ENCODE data around the gene NTN1. TPM values are rescaled to one million over a fixed set of nuclear protein-coding genes. Genes with fewer than 3 reads are reported as not detected.
A peak's percentile ranks its signal among the peaks of the same experiment; 100 is the strongest.

Gene NTN1
- total and polyA plus RNA-seq, 3 experiments from 2014 or later, result 0.24 to 0.33 TPM; not detected in 1

- H3K36me3 Mint-ChIP-seq, result peaks cover 0 to 19% (median 2%) of the 10 kb centered on the region in 3 donors
- Histone ChIP-seq H3K36me3 (ENCODE audit: insufficient read depth, low read length) (no peaks in the 10 kb centered on the region), H3K4me1 (ENCODE audit: insufficient read depth, low read length) (no peaks in the 10 kb centered on the region), H3K9me3 (ENCODE audit: low read length) (peaks cover 3% of the 10 kb centered on the region), H3K4me3 (ENCODE audit: low read length) (no peak overlapping the region), H3K27ac (ENCODE audit: low read depth, low read length) (no peak overlapping the region), H3K27me3 (ENCODE audit: insufficient read depth, low read length, poor library complexity, severe bottlenecking) (no peaks in the 10 kb centered on the region)
- H3K4me1 Mint-ChIP-seq, result no peaks in the 10 kb centered on the region
- peak overlapping the region in 1 of 8 donors; percentile 42 for H3K27ac Mint-ChIP-seq
- peaks cover 4 to 5% of the 10 kb centered on the region in 2 donors for H3K27me3 Mint-ChIP-seq
- peaks cover 15 to 26% (median 22%) of the 10 kb centered on the region in 5 donors for H3K9me3 Mint-ChIP-seq
- POLR2A ChIA-PET, result no interaction called here
- H3K4me3 Mint-ChIP-seq, result no peak overlapping the region
- no peak for DNase-seq
- CTCF ChIA-PET, result no interaction called here
Observed at GRCh38 chr17:9215465-9215864, 194.2 kb downstream of the NTN1 start.

DNA sequence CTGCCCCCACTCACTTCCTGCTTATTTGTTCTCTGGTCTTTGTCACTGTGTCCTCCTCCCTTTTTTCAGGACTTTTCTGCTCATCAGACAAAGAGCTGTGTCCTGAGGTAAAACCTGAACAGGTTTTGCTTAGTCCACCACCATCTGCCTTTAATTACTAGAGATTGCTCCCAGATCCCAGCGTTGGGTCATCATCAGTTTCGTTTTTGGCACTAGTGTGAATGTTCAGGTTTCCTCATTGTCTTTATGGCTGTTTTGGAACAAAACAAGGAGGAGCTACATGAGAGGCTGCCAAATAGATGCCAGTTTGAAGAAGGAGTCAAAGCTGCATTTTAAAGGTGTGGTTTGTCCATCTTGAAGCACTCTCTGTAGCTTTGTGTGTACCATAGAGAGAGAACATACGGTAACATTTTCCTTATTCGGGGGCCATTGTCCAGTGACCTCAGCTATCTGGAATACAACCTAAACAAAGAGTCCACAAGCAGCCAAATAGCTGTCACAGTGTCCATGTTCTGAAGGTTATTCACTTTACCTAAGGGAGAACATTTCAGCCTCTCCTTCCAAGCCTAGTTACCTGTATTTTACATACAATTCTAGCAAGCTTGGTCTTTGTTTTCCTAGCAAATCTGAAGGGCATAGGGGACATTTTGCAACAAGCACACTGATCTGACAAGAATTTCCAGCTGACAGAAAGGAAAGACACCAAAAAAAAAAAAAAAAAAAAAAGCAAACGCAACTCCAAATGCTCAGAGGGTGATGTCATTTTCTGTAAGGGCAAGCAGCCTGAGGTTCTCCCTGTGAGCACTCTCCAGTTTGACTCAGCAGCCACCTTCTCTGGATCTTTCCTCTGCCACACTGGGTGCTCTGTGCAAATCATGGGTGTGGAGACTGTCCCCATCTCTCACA is 196.1 kb downstream of the NTN1 start:
- Histone ChIP-seq H3K9me3 (ENCODE audit: low read length) (peaks cover 3% of the 10 kb centered on the region), H3K27me3 (ENCODE audit: insufficient read depth, low read length, poor library complexity, severe bottlenecking) (no peaks in the 10 kb centered on the region), H3K36me3 (ENCODE audit: insufficient read depth, low read length) (no peaks in the 10 kb centered on the region), H3K27ac (ENCODE audit: low read depth, low read length) (no peak overlapping the region), H3K4me1 (ENCODE audit: insufficient read depth, low read length) (no peaks in the 10 kb centered on the region), H3K4me3 (ENCODE audit: low read length) (no peak overlapping the region)
- H3K36me3 Mint-ChIP-seq, result peaks cover 0 to 19% (median 2%) of the 10 kb centered on the region in 3 donors
- ChIA-PET CTCF (no interaction called here), POLR2A (interaction anchor here (0.8 kb wide), 1 partner anchor 104 kb away, joined by 5 read pairs; no protein-coding TSS in a partner anchor)
- peaks cover 15 to 26% (median 22%) of the 10 kb centered on the region in 5 donors for H3K9me3 Mint-ChIP-seq
- H3K27ac Mint-ChIP-seq, result no peak overlapping the region
- H3K4me1 Mint-ChIP-seq, result no peaks in the 10 kb centered on the region
- H3K27me3 Mint-ChIP-seq, result peaks cover 4 to 5% of the 10 kb centered on the region in 2 donors
- H3K4me3 Mint-ChIP-seq, result no peak overlapping the region
- no peak for DNase-seq

DNA sequence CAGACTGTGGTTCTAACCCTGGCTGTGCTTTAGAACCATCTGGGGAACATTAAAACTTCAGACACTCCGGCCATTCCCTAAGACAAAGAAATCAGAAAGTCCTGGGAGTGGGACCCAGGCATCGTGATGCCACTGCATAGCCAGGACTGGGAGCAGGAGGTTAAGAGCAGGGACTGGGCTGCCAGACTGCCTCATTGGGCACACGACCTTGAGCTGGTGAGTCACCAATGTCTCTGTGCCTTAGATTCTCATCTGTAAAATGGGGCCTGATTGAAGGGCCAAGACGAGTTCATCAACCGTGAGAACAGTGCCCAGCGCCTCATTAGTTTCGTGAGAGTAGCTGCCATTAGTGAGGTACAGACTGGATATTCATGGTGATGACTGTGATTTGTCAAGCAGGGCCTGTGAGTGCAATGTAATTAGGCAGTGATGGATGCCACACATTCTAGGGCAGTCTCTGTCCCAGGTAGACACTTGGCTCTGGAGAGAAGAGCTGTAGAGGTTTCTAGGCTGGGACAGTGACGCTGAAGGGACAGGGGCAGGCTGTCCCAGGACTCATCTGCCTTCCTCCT is 196.8 kb downstream of the NTN1 start:
- H3K9me3 ChIP-seq (ENCODE audit: low read length), result peaks cover 3% of the 10 kb centered on the region
- Mint-ChIP-seq H3K36me3 (peaks cover 0 to 19% (median 2%) of the 10 kb centered on the region in 3 donors), H3K4me3 (no peak overlapping the region), H3K9me3 (peaks cover 15 to 26% (median 22%) of the 10 kb centered on the region in 5 donors), H3K27ac (no peak overlapping the region), H3K27me3 (peaks cover 4 to 5% of the 10 kb centered on the region in 2 donors), H3K4me1 (no peaks in the 10 kb centered on the region)
- CTCF ChIA-PET, result no interaction called here
- DNase-seq, result no peak
- no peak overlapping the region for H3K27ac ChIP-seq (ENCODE audit: low read depth, low read length)
- no peaks in the 10 kb centered on the region for H3K4me1 ChIP-seq (ENCODE audit: insufficient read depth, low read length)
- POLR2A ChIA-PET, result no interaction called here
- no peak overlapping the region for H3K4me3 ChIP-seq (ENCODE audit: low read length)
- H3K27me3 ChIP-seq (ENCODE audit: insufficient read depth, low read length, poor library complexity, severe bottlenecking), result no peaks in the 10 kb centered on the region
- no peaks in the 10 kb centered on the region for H3K36me3 ChIP-seq (ENCODE audit: insufficient read depth, low read length)

DNA sequence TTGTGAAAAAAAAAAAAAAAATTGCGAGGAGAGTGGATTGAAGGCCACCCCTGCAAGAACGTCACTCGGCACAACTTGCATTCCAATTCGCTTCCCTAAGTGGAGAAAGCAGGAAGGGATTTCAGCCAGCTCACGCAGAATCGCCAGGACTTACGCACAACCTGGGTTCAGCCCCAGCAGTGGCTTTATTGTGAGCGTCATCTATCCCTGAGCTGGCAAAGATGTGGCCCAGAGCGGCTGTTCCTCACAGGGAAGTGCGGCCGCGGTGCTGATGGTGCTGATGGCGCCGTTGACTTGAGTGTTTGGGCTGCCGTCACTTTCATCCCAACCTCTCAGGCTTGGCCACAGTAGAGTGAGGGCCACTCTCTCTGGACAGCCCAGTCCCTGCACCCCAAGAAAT is 197.6 kb downstream of the NTN1 start:
- ChIA-PET POLR2A (no interaction called here), CTCF (no interaction called here)
- Mint-ChIP-seq H3K4me1 (no peaks in the 10 kb centered on the region), H3K27me3 (peaks cover 4 to 5% of the 10 kb centered on the region in 2 donors), H3K27ac (no peak overlapping the region), H3K36me3 (peaks cover 0 to 19% (median 2%) of the 10 kb centered on the region in 3 donors), H3K4me3 (no peak overlapping the region), H3K9me3 (peaks cover 15 to 26% (median 22%) of the 10 kb centered on the region in 5 donors)
- H3K4me3 ChIP-seq (ENCODE audit: low read length), result no peak overlapping the region
- H3K9me3 ChIP-seq (ENCODE audit: low read length), result peaks cover 3% of the 10 kb centered on the region
- no peaks in the 10 kb centered on the region for H3K36me3 ChIP-seq (ENCODE audit: insufficient read depth, low read length)
- no peak for DNase-seq
- no peaks in the 10 kb centered on the region for H3K27me3 ChIP-seq (ENCODE audit: insufficient read depth, low read length, poor library complexity, severe bottlenecking)
- H3K4me1 ChIP-seq (ENCODE audit: insufficient read depth, low read length), result no peaks in the 10 kb centered on the region
- H3K27ac ChIP-seq (ENCODE audit: low read depth, low read length), result no peak overlapping the region

DNA sequence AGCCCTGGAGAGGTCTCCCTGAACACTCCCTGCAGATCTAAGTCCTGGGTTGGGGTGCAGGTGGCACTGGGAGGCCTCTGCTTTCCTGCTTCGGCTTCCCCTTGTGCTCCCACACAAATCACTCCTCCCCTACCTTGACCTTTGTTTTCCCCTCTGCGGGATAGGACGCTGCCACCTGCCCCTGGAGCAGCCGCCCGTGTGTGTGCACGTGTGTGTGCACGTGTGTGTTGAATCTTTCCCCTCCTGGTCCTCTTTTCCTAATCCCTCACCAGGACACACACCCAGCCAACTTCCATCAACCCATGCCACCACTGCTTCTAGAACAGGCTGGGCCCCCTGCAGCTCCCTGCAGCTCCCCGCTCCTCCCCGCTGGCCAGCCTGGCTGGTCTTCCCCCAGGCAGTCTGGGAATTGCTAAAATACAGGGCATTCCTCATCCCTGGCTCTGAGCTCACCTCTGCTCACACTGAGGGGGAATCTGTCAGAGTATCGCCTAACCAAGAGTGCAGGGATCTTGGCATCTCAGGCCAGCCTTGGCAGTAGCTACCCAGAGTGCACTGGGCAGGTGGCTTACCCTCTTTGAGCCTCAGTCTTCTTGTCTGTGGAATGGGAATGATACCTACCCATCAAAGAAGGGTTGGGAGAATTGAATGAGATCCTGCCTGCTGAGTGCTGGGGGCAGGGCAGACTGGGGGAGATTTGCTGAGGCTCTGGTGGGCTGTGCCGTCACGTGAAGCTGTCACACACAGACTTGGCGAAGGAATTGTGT is 198.5 kb downstream of the NTN1 start:
- Histone ChIP-seq H3K4me1 (ENCODE audit: insufficient read depth, low read length) (no peaks in the 10 kb centered on the region), H3K4me3 (ENCODE audit: low read length) (no peak overlapping the region), H3K27ac (ENCODE audit: low read depth, low read length) (no peak overlapping the region), H3K36me3 (ENCODE audit: insufficient read depth, low read length) (no peaks in the 10 kb centered on the region), H3K9me3 (ENCODE audit: low read length) (peaks cover 3% of the 10 kb centered on the region), H3K27me3 (ENCODE audit: insufficient read depth, low read length, poor library complexity, severe bottlenecking) (no peaks in the 10 kb centered on the region)
- H3K27me3 Mint-ChIP-seq, result peaks cover 4 to 5% of the 10 kb centered on the region in 2 donors
- H3K27ac Mint-ChIP-seq, result no peak overlapping the region
- H3K36me3 Mint-ChIP-seq, result peaks cover 0 to 19% (median 2%) of the 10 kb centered on the region in 3 donors
- DNase-seq, result no peak
- H3K9me3 Mint-ChIP-seq, result peaks cover 14 to 22% (median 20%) of the 10 kb centered on the region in 5 donors
- no peaks in the 10 kb centered on the region for H3K4me1 Mint-ChIP-seq
- POLR2A ChIA-PET, result no interaction called here
- CTCF ChIA-PET, result no interaction called here
- no peak overlapping the region for H3K4me3 Mint-ChIP-seq

- Mint-ChIP-seq H3K36me3 (peaks cover 0 to 14% (median 2%) of the 10 kb centered on the region in 3 donors), H3K27ac (peak overlapping the region in 1 of 8 donors; percentile 57), H3K27me3 (peaks cover 4 to 5% of the 10 kb centered on the region in 2 donors), H3K9me3 (peaks cover 10 to 17% (median 15%) of the 10 kb centered on the region in 5 donors), H3K4me1 (no peaks in the 10 kb centered on the region), H3K4me3 (no peak overlapping the region)
- no peaks in the 10 kb centered on the region for H3K27me3 ChIP-seq (ENCODE audit: insufficient read depth, low read length, poor library complexity, severe bottlenecking)
- ChIA-PET POLR2A (no interaction called here), CTCF (no interaction called here)
- no peak for DNase-seq
- H3K4me1 ChIP-seq (ENCODE audit: insufficient read depth, low read length), result no peaks in the 10 kb centered on the region
- no peaks in the 10 kb centered on the region for H3K9me3 ChIP-seq (ENCODE audit: low read length)
- no peak overlapping the region for H3K27ac ChIP-seq (ENCODE audit: low read depth, low read length)
- no peak overlapping the region for H3K4me3 ChIP-seq (ENCODE audit: low read length)
- H3K36me3 ChIP-seq (ENCODE audit: insufficient read depth, low read length), result no peaks in the 10 kb centered on the region
Observed at GRCh38 chr17:9220398-9221146, 199.3 kb downstream of the NTN1 start.

GRCh38 chr17:9221147-9221921 is 200.0 kb downstream of the NTN1 start:
- H3K27me3 Mint-ChIP-seq, result peaks cover 3 to 5% of the 10 kb centered on the region in 2 donors
- DNase-seq, result no peak
- POLR2A ChIA-PET, result no interaction called here

More at GRCh38 chr17:9221147-9221921, 200.0 kb downstream of the NTN1 start:
- Histone ChIP-seq H3K36me3 (ENCODE audit: insufficient read depth, low read length) (no peaks in the 10 kb centered on the region), H3K9me3 (ENCODE audit: low read length) (no peaks in the 10 kb centered on the region), H3K4me1 (ENCODE audit: insufficient read depth, low read length) (peaks cover under 1% of the 10 kb centered on the region), H3K27me3 (ENCODE audit: insufficient read depth, low read length, poor library complexity, severe bottlenecking) (no peaks in the 10 kb centered on the region), H3K4me3 (ENCODE audit: low read length) (no peak overlapping the region), H3K27ac (ENCODE audit: low read depth, low read length) (no peak overlapping the region)
- H3K4me3 Mint-ChIP-seq, result no peak overlapping the region
- CTCF ChIA-PET, result no interaction called here
- peaks cover 0 to 6% (median 2%) of the 10 kb centered on the region in 3 donors for H3K36me3 Mint-ChIP-seq
- H3K27ac Mint-ChIP-seq, result peak overlapping the region in 1 of 8 donors; percentile 38
- H3K9me3 Mint-ChIP-seq, result peaks cover 2 to 9% (median 7%) of the 10 kb centered on the region in 5 donors
- peaks cover 0 to under 1% (median 0%) of the 10 kb centered on the region in 3 donors for H3K4me1 Mint-ChIP-seq
